ENCODE measurements around the gene ABCF2.

DNA sequence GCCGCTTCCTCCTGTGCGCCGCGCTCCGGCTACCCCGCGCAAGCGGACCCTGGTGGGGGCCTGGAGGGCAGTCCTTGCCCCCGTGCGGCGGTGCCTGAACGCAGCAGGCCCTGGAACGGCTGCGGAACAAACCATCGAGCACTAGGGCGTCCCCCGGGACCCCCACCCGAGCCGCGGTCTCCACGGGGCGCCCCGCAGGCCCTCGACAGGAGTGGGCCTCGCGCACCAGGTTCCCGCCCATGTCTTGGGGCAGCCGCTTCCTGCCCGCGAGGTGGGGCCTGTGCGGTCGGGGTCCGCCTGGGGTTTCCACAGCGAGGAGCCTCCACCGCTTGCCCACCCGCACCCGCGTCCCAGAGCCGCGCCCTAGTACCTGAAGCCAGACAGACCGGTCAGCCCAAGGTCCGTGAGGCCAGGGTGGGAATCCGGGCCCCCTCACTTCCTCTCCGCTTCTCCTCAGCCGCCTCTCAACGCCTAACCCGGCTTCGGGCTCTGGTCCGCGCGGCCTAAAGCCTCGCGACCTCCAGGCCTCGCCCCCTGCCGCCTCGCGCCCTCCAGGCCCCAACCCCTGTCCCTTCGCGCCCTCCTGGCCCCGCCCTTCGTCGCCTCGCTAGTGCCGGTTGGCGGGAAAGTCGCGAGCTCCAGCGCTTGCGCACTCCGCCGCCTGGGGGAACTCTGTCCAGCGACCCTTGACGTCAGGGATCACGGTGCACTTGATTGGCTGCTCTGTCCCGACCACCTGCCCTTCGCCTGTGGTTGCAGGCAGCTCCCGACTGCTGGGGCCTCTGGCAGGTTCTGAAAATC is 52.6 kb downstream of the ABCF2 start:
- TF ChIP-seq, protein P1, sequence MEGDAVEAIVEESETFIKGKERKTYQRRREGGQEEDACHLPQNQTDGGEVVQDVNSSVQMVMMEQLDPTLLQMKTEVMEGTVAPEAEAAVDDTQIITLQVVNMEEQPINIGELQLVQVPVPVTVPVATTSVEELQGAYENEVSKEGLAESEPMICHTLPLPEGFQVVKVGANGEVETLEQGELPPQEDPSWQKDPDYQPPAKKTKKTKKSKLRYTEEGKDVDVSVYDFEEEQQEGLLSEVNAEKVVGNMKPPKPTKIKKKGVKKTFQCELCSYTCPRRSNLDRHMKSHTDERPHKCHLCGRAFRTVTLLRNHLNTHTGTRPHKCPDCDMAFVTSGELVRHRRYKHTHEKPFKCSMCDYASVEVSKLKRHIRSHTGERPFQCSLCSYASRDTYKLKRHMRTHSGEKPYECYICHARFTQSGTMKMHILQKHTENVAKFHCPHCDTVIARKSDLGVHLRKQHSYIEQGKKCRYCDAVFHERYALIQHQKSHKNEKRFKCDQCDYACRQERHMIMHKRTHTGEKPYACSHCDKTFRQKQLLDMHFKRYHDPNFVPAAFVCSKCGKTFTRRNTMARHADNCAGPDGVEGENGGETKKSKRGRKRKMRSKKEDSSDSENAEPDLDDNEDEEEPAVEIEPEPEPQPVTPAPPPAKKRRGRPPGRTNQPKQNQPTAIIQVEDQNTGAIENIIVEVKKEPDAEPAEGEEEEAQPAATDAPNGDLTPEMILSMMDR (conservative IDR thresholded peaks at IDR 0.05 in 1 of 2, IDR thresholded peaks at IDR 0.05 in 1 of 2; ENCODE audit: extremely low read depth in 1 of 2, insufficient read depth in 1 of 2, low read depth in 1 of 2, low read length in 2 of 2), result no peak
- no peak for TF ChIP-seq EZH2 (IDR thresholded peaks at IDR 0.05; ENCODE audit: borderline replicate concordance, low read length)
